ENCODE measurements around the gene AQP11.

DNA sequence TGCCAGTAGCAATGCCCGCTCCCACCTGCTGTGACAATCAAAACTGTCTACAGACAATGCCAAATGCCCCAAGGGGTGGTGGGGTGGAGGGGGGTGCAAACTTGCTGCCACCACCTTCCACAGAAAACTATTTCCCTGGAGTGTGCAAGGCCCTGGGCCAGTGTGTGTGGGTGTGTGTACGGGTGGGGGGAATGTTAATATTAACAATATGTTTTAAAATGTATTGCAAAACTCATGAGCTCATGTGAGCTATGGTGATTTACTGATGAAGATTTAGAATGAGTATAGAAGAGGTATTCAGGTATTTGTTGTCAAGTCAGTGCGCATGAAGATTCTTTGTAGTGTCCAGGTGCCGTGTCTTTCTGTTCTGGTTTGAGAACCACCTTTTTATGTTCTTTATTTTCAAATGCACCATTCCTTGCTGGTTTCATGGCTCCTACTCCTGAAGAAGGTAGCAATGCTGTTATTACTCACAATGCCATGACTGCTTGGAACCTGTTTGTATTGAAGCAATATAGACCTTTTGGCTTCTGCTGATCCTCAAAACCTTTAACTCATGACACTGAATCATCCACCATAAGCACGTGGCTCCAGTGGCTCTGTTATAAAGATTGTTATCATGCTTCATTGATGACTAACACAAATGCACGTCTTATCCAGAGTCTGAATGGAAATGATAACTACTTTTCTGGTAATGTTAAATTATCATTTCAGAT lies 29.9 kb upstream of the AQP11 start:
- no peak for TF ChIP-seq CTCF (IDR thresholded peaks at IDR 0.05)
- no peak for TF ChIP-seq POLR2A (IDR thresholded peaks at IDR 0.05)
